Hindlimb muscle (tissue), 1 donor: Measurements from ENCODE around the gene KLK10. TPM values are rescaled to one million over a fixed set of nuclear protein-coding genes. Genes with fewer than 3 reads are reported as not detected.

Source experiments
- DNase-seq: peaks from one replicate; pipeline ENCODE4 v3.0.0-alpha.2; 2013
- polyA plus RNA-seq: library from polyadenylated mRNA; unstranded; fragments of 120-200 nt; gene quantifications from one replicate; pipeline ENCODE4 v1.2.1, GENCODE V29; 2013; ENCODE audit not compliant: insufficient read length

The KLK10 gene, protein sequence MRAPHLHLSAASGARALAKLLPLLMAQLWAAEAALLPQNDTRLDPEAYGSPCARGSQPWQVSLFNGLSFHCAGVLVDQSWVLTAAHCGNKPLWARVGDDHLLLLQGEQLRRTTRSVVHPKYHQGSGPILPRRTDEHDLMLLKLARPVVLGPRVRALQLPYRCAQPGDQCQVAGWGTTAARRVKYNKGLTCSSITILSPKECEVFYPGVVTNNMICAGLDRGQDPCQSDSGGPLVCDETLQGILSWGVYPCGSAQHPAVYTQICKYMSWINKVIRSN
- not detected for polyA plus RNA-seq

DNA sequence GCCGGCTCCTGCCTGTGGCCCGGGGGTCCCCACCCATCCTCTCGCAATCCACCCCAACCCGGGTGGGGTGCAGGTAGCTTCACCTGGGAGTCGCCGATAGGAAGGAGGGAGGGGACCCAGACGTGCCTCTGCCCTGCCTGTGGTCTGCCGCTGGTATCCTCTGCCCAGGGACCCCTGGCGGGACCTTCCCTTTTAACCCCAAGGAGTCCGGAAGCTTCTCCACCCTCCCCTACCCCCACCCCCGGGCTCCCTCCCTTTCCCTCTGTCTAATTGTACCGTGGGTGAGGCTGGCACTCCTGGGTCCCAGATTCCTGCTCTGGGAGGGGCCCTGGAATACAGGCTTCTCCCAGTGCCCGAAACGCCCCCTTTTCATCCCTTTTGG lies at the start of gene KLK10:
TSS of gene KLK10 (minus strand) at position 166 of the 382 bp plus-strand sequence. CDS start 579 bp downstream, outside the sequence.
- DNase-seq = no peak

DNA sequence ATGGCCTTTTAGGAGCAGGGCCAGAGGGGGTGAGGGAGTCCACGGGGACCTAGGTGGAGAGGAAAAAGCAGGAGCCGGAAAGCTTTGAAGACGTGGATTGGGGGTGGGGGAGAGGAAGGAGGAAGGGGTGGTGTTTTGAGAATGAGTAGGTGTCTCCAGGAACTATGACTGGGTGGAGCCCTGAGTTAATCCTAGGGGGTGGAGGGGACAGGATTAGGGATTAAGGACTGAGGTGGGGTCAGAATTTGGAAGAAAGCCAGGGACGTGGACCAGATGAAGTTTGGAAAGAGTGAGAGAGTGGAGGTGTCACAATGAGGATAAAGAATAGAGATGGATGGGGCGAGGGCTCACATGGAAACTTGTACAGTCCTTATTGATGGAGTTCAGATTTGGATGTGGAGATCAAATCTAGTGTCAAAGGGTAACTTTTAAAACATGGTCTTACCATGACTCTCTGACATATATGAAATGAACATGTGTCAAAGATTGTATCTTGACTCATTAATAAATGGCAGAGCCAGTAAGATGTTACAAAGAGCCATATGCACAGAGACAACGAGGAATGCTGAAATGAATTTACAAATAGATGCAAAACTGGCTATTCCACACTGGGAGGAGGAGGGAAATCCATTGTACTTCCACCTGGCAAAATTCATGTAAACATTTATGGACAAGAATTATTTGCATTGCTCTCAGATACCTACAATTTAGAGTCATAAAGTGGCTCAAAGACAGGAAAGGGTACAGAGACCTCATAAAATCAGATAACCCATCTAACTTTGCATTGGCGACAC lies 47.1 kb upstream of the KLK10 start:
- no peak for DNase-seq

DNA sequence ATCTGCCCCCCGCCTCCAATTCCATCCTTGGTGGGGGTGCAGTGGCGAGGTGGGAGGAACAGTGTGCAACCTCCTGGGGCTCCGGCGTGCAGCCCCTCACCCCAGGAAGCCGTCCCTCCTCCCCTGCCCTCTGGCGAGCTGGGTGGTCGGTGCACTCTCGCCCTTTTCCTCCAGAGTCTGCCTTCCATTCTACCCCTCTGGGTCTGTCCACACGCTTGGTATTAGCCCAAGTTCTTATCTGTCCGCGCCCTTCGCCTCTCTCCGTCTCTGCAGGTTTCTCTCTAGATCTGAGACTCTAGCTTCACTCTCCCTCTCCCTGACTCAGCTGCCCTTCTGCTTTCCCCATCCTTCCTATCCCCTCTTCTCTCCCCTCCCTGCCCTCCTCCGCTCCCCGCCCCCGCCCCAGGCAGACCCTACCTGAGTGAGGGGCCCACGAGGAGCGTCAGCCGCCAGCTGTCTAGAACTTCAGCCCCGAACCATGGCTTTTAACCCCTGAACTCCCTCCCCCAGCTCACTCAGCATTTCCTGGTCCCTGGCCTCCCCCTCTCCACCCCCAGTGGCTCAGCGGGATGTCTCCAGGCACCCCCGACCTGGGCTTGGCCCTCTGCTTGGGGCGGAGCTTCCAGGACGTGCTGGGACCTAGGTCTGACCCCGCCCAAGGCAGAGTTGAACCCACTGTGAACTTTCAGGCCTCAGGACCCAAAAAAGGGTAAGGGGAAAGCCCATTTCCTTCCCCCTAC lies 45.9 kb upstream of the KLK10 start:
- DNase-seq = no peak

DNA sequence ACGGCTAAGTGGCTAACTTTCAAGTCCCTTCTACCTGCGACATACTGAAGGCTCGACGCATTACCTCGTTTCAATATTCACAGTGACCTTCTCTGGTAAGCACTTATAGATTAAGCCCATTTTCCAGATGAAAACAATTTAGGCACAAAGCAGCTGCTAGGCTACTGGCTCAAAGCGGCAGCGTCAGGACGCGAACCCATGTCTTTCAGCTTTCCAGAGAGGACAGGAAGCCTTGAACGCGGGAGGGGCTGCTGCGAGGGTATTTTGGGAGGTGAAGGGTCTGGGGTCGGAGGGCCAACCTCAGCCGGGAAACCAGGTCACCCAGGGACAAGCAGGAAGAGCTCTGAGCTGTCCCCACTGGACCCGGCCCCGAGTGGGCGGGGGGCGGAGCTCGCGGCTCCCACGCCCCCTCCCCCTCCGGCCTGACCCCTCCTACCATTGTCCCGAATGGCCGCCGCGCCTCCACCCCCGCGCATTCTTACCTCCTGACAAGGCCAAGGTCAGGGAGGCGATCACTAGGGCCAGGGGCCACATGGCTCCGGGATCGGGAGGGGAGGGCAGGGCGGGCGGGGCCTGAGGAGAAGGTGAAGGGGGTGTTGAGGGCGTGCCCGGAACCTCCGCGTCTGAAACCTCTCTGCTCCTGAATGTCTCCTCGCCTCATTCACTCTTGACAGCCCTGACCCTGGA lies 45.2 kb upstream of the KLK10 start, which contains the start of gene KLK13:
TSS of gene KLK13 (minus strand) at position 559 of the 687 bp plus-strand sequence. CDS start at position 534, 25 bp downstream.
- no peak for DNase-seq

DNA sequence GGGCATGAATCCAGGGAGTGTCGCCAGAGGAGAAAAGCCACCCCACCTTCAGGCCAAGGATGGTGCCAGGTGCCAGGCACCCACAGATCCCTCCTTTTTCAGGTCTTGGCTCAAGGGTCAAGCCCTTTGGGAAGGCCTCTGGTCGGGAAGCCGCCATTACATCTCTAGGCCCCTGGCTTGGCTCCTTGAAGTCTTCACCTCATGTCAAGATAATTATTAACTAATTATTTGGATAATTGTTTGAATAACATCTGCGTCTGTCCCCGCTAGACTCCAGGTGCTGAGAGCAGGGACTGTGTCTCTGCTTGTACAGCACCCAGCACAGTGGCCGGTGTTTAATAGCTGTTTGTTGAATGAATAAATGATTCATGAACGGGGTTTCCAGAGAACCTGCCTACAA lies 44.2 kb upstream of the KLK10 start:
- no peak for DNase-seq

DNA sequence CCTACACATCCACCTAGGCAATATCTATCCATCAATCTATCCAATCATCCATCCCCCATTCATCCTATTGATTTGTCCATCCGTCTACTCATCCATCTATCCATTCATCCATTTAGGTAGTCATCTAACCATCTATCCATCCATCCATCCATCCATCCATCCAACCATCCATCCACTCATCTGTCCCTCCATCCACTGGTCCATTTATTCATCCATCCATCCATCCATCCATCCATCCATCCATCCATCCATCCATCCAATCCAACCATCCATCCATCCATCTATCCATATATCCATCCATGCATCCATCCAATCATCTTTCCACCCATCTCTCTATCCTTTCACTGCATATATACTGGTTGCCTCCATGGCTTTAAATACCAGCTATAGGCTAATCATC lies 41.5 kb upstream of the KLK10 start:
- DNase-seq = no peak

DNA sequence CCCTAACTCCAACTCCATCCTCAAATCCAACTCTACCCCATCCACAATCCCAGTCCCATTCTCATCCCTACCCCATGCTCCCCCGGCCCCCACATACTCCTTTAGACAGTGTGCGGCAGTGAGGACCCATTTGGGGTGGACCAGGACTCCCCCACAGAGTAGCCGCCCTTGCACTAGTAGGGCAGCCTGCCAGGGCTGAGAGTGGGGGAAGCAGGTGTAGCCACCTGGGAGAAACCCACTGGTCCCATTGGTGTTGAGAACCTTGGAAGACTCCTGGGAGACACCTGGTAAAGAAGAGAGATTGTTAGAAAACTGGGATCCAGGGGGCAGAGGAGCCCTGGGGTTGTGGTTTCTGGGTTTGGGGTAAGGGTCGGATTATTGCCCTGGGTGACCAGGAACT lies 40.8 kb upstream of the KLK10 start:
- no peak for DNase-seq

DNA sequence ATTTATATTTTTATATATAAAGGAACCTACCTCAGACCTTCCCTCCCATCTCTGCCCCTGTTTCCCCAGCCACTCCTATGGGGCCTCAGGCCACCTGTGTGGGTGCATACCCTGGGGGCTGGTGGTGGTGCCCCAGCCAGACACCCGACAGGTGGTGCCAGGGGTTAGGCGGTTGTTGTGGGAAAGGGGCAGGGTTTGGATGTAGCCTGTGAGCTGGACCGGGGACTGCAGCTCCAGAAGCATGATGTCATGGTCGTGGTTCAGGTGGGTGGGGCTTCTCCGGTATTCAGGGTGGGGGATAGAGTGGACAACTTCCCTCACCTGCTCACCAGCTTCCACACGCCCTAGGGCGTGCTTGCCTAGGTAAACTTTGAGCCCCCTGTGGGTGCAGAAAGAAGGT lies 40.2 kb upstream of the KLK10 start:
- DNase-seq = no peak

DNA sequence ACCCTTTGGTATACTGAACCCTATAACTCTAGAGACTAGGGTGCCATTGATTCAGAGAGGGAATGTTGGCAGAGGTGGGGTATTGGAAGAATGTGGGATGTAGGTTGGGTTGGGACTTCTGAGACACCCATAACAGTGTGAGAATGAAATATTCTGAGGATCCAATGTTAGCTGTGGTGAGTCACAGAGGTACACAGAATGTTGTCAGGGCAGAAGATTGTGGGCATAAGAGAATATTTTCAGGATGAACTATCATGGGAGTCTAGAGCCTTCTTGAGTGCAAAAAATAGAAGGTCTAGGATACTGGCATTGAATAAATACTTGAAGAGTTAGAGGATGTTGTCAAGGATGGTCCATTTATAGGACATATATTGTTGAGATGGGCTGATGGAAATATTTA lies 36.4 kb upstream of the KLK10 start:
- DNase-seq = no peak

DNA sequence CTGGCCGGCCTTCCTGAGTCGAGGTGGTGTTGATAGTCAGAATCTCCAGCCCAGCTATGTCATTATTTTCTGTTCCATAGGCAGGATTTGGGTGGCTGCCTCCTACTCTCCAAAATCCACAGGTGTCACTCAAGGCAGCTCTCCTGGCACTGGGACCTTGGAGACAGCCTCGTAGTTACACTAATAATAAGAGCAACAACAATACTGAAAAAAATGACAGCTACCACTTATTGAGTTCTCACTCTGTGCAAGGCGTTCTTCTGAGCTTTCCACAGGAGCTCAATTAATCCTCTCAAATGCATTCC lies 27.5 kb upstream of the KLK10 start:
- no peak for DNase-seq

DNA sequence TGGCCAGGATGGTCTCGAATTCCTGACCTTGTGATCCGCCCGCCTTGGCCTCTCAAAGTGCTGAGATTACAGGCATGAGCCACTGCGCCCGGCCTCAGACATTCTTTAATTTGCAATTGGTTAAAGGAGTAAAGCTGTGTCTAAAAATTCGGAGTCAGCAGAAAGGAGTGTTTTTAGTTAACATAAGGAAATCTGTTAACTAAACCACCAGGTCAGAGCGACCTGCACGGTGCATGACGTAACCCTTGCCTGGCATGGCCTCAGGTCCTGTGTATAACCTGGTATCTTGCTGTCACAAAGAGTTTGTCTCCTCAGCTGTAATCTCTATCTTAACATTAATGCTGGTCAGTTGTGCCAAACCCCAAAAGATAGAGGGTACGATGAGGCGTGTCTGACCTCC lies 24.8 kb upstream of the KLK10 start:
- no peak for DNase-seq

DNA sequence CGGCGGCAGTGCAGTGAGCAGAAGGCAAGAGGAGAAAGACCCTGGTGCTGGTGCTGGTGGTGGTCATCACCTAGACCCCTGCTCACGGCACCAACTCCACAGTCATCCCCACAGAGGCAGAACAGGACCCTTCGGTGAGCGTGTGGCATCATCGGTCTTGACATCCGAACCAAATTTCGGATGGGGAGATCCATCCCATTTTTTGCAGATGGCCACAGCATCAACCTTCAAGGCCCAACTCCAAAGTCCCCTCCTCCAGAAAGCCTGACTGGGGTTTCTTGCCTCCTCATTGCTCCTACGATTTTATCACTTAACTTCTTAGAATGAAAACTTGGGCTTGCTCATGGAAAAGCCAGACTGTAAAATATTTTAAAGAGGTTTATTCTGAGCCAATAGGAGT lies 24.0 kb upstream of the KLK10 start:
- no peak for DNase-seq

DNA sequence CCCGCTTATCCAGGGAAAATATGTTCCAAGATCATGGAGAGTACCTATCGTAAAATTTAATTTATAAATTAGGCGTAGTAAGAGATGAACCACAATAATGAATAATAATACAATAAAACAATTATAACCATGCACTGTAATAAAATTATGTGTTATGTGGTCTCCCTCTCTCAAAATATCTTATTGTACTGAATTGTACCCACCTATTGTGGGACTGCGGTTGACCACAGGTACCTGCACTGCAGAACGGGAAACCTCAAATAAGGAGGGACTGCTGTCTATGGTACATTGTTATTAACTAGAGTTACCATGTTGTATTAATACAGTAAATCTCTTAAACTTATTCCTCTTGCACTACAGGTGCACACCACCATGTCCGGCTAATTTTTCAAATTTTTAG lies 20.6 kb upstream of the KLK10 start:
- no peak for DNase-seq

DNA sequence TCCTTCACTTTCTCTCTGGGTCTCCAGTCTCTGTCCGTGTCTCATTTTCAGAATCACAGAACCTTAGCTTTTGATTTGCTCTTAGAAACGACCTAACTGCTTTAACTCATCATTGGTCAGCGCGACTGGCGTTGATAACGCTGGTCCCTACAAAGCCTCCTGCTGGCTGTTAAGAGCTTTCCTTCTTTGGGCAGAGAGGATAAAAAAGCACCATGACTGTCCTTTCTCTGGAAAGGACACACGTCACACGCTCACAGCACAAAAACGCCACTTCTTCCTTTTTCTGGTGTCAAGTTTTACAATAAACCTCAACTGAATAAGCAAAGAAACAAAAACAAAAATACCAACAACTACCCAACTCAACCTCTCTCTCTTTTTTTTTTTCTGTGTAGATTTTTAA lies 17.0 kb upstream of the KLK10 start:
- no peak for DNase-seq

DNA sequence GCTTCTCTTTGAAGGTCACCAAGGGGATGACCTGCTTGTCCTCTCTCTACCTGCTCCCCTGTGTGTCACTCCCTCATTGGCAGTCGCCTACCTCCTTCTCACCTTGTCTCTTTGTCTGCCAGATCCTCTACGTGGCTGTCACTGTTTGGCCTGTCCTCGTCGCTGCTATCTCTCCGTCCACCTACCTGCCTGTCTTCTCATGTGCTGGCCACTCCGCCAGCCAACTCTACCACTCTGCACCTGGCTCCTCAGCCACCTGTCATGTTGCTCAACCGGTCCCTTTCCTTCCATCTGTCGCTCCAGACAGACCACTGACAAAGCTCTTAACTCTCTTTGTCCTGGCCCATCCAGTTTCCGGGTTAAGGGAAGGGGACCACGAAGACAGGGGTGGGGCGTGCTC lies 15.2 kb upstream of the KLK10 start, which contains the start of gene KLK12:
TSS of gene KLK12 (minus strand) at position 299 of the 400 bp plus-strand sequence. CDS start 381 bp downstream, outside the sequence.
- no peak for DNase-seq

DNA sequence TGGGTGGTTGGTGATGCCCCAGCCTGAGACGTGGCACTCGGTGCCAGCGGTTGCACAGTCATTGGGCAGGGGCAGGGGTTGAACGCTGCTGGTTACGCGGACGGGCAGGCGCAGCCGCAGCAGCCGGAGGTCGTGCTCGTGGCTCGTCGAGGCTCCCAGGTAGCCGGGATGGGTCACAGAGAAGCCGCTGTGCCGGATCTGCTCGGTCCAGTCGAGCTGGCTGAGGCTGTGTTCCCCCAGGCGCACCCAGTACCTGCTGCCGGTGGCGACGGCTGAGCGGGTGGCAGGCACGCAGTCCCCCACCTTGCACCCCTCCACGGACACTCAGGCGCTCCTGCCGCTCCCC lies 12.3 kb upstream of the KLK10 start:
- DNase-seq = no peak

DNA sequence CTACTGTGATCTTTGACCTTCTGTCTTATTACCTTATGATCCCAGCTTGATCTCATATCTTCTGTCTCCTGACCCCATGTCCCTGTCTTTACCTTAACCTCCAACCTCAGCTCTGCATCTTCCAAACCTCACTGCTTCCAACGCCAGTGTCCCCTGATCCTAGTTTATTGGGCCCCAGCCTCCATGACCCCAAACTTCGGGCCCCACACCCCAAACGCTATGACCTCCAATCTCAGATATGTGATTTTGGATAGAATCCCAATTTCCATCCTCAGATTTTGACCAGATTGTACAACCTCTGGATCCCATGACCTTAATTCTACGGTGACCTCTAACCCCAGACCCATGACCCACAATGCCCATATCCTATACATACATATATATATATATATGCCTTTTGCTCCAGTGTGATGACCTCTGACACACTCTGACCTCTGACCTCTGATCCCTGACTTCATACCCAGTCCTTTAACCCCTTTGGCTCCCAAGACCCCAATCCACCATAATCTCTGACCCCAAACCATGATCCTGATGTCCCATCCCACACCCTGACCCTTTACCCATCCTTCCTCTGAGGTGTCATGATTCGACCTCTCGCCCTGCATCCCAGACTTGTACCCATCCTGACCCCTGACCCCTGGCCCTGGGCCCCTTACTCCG lies 11.8 kb upstream of the KLK10 start:
- no peak for DNase-seq

DNA sequence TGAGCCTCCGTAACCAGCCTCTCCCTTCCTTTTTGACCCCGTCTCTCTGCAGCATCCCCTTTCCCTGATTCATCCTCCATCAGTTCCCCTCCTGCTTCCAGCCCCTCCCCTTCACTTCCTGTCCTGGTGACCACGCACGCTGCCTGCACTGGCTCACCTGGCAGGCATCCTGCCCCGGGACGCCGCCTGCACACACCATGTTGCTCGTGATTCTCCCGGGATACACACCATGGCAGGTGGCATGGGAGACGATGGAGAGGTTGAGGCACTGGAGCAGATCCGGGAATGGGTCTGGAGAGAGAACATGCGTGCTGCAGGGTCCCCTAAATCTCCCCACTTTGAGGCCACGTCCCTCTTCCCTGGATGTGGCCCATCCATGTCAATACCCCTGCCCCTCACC lies 11.1 kb upstream of the KLK10 start:
- DNase-seq = no peak

DNA sequence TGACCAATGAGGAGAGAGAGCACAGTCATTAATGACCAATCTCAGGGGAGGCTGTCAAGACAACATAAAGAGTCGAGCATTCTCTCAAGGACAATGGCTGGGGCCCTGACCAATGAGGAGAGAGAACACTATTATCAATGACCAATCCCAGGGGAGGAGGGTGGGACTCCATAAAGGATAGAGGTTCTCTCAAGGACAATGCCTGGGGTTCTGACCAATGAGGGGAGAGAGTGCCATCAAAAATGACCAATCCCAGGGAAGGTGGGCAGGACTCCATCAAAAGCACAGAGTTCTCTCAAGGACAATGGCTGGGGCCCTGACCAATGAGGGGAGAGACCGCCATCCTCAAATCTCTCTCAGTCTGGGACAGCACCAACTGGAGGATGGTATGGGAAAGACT lies 10.2 kb upstream of the KLK10 start:
- no peak for DNase-seq

DNA sequence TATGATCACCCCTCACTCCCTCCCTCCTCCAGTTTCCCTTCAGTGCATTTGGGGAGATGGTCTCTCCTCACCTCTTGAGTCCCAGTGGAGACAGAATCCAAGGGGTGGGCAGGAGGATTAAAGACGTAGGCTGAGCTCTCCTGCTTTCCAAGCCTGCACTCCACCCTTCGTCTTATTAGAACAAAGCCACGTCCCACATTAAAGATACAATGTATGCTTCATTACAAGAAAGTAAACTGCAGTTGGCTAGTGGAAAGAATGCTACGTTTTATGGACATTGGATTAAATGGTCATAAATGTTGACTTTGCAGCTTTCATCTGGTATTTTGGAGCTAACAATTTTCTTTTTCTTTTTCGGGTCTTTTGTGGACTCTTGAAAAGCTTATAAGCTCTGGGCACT lies 8.4 kb upstream of the KLK10 start:
- no peak for DNase-seq

DNA sequence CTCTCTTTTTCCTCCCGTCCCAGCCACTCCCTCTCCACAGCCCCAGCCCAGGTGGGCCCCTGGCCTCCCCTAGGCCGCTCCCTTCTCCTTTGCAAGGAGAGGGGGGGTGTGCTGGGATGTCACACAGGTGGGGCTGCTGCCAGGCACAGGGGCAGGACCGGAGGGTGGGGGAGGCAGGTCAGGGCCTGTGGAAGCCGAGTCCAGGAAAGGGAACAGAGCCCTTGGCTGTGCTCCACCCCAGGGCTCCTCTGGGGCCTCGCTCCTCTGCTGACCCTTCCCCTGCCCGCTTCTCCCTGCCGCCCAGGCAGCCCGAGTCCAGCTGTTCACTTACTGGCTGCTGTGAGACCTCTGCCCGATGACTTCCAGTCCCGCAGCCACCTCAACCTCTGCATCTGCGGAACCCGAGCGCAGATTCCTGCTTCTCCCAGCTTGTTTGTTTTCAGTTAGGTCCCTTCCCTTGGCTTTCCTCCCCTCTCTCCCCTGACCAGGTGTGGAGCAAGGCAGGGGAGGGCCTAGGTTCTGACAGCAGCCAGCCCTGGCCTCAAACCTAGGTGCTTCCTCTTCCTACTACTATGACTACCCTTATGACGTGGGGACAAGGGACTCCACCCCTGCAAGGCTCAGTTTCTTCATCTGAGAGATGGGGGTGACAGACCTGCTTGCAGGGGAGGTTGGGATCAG lies 7.8 kb upstream of the KLK10 start:
- no peak for DNase-seq

DNA sequence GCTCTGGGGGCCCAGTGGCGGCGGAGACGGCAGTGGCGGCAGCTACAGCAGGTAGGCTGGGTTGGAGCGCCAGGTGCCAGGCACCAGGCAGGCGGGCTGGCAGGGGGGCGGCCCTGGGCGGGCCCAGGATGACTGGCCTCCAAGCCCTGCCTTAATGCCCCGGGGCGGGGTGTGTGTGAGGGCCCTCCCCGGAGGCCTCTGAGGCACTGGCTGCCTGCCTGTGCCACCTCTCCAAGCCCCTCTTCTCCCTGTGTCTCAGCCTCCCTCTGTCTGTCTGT lies 7.0 kb upstream of the KLK10 start, which contains the start of gene KLK11:
TSS of gene KLK11 (minus strand) at position 63 of the 278 bp plus-strand sequence. CDS start 985 bp downstream, outside the sequence.
- no peak for DNase-seq
